HCT116 (cell line): ENCODE data around the gene CSH2. TPM values are rescaled to one million over a fixed set of nuclear protein-coding genes. Genes with fewer than 3 reads are reported as not detected.
"Not testable (repeated sequence)": the region's sequence is repeated elsewhere in the genome, so short reads cannot be mapped to it uniquely, and the experiment has no call there.

Source experiments
- ATAC-seq: fragments of 200-7000 bp; cut with Tn5 transposase; 2 replicates; pipeline ENCODE4 v1.9.1; 2020; ENCODE audit warnings: mild to moderate bottlenecking, moderate library complexity
- BruUV-seq: library from RNA; stranded (reverse); fragments of 400-500 nt; replicated peaks from 2 replicates; lab custom pipeline; 2021; lab: Mats Ljungman, UMichigan
- CTCF ChIA-PET: fragments of 300-600 bp; sonication (Branson Sonifier 250); formaldehyde crosslinking; loops from one replicate; lab custom pipeline; 2021; ENCODE audit warnings: antibody characterized with exemption; lab: Charles Lee
- POLR2A ChIA-PET: fragments of 300-600, 350-600 bp; sonication (Branson Sonifier 250); formaldehyde crosslinking; loops from one replicate; lab custom pipeline; 2021; ENCODE audit warnings: antibody characterized with exemption; lab: Charles Lee
- RAD21 ChIA-PET, 2 experiments: fragments of 300-600 bp; sonication (Branson Sonifier 250); formaldehyde crosslinking; loops; one replicate each; lab custom pipeline; 2023; ENCODE audit warnings: low total read pairs in 2 of 2; ENCODE audit not compliant: uncharacterized antibody in 2 of 2, unreplicated experiment in 2 of 2, low non-redundant PET in 1 of 2; lab: Charles Lee
- DNase-seq: peaks from one replicate; pipeline ENCODE4 v3.0.0-alpha.2; 2010; ENCODE audit warnings: low read depth, low spot score
- H2AFZ ChIP-seq: fragments of 200-600 bp; shearing (Covaris generic), sonication (generic); 2 replicates; pipeline ENCODE4 v1.6.1; 2017; ENCODE audit warnings: low read depth, mixed run types, mixed read lengths, antibody characterized with exemption, low read length; ENCODE audit not compliant: poor library complexity, severe bottlenecking
- H3K27ac ChIP-seq: 2 replicates; pipeline ENCODE4 v1.5.1; 2012; ENCODE audit warnings: low read depth, low read length
- H3K27me3 ChIP-seq: fragments of 200-600 bp; sonication (generic); 2 replicates; pipeline ENCODE4 v1.6.1; 2016; ENCODE audit warnings: mixed run types, low read length, mixed read lengths; ENCODE audit not compliant: insufficient read depth
- H3K36me3 ChIP-seq, 2 experiments: fragments of 200-500 bp in 1 of 2; fragments of 200-600 bp in 1 of 2; sonication (Bioruptor generic) in 1 of 2; sonication (generic) in 1 of 2; 2 replicates each; pipeline versions ENCODE4 v1.5.1 to v1.6.1; 2014 to 2016; ENCODE audit warnings: low read length in 2 of 2, inconsistent platforms in 1 of 2, mixed read lengths in 1 of 2, mixed run types in 1 of 2; ENCODE audit not compliant: insufficient read depth in 2 of 2, control insufficient read depth in 1 of 2
- H3K4me1 ChIP-seq, 2 experiments: fragments of 200-600 bp in 1 of 2; sonication (generic) in 1 of 2; 2 replicates each; pipeline versions ENCODE4 v1.5.1 to v1.6.1; 2012 to 2017; ENCODE audit warnings: low read length in 2 of 2, inconsistent platforms in 1 of 2, mild to moderate bottlenecking in 1 of 2, mixed read lengths in 1 of 2, mixed run types in 1 of 2, moderate library complexity in 1 of 2; ENCODE audit not compliant: insufficient read depth in 2 of 2, control insufficient read depth in 1 of 2
- H3K4me2 ChIP-seq: fragments of 200-600 bp; sonication (generic); 2 replicates; pipeline ENCODE4 v1.6.1; 2017; ENCODE audit warnings: mixed run types, low read length, mixed read lengths
- H3K4me3 ChIP-seq, 2 experiments: fragments of 200-600 bp in 1 of 2; sonication (generic) in 1 of 2; replicated peaks in 1 of 2; 2 replicates each; pipeline ENCODE4 v1.5.1; 2011 to 2016; ENCODE audit warnings: low read length in 2 of 2, control low read depth in 1 of 2, low read depth in 1 of 2, mild to moderate bottlenecking in 1 of 2, mixed read lengths in 1 of 2, mixed run types in 1 of 2
- H3K79me2 ChIP-seq: fragments of 200-600 bp; sonication (generic); 2 replicates; pipeline ENCODE4 v1.6.1; 2017; ENCODE audit warnings: mild to moderate bottlenecking, mixed run types, low read length, moderate library complexity, mixed read lengths; ENCODE audit not compliant: insufficient read depth
- H3K9ac ChIP-seq: fragments of 200-600 bp; sonication (generic); 2 replicates; pipeline ENCODE4 v1.6.1; 2016; ENCODE audit warnings: low read length, mixed read lengths
- H3K9me2 ChIP-seq: fragments of 200-600 bp; sonication (generic), shearing (Covaris generic); 2 replicates; pipeline ENCODE4 v1.6.1; 2017; ENCODE audit warnings: mixed run types, mild to moderate bottlenecking, moderate library complexity; ENCODE audit not compliant: insufficient read depth
- H3K9me3 ChIP-seq, 2 experiments: fragments of 200-500 bp in 1 of 2; fragments of 200-600 bp in 1 of 2; sonication (Bioruptor generic) in 1 of 2; sonication (generic) in 1 of 2; 2 replicates each; pipeline ENCODE4 v1.6.1; 2014 to 2017; ENCODE audit warnings: low read length in 2 of 2, mixed read lengths in 2 of 2, inconsistent platforms in 1 of 2, low read depth in 1 of 2, mild to moderate bottlenecking in 1 of 2, mixed run types in 1 of 2, moderate library complexity in 1 of 2; ENCODE audit not compliant: control insufficient read depth in 1 of 2, insufficient read depth in 1 of 2
- H4K20me1 ChIP-seq: fragments of 200-600 bp; sonication (generic), shearing (Covaris generic); 2 replicates; pipeline ENCODE4 v1.6.1; 2017; ENCODE audit warnings: mixed run types, mild to moderate bottlenecking, moderate library complexity; ENCODE audit not compliant: insufficient read depth
- SRF ChIP-seq: IDR thresholded peaks from 2 replicates; pipeline ENCODE4 v1.6.1; 2012; ENCODE audit warnings: low read depth
- intact Hi-C: fragments of 100-400 bp; cut with micrococcal nuclease; formaldehyde crosslinking; loops from 2 replicates; pipeline ENCODE4 v1.10.0; 2022
- total RNA-seq: library from RNA; stranded (reverse); gene quantifications from one replicate; pipeline ENCODE4 v1.2.1, GENCODE V29; 2021; ENCODE audit not compliant: unreplicated experiment
- TF ChIP-seq, protein P1 (sequence below), 3 experiments: fragments of 200-600 bp in 1 of 3; sonication (generic) in 1 of 3; IDR thresholded peaks in 2 of 3; conservative IDR thresholded peaks in 1 of 3; 2 replicates each; pipeline ENCODE4 v1.5.1; 2012 to 2017; ENCODE audit warnings: low read depth in 2 of 3, low read length in 2 of 3, antibody characterized with exemption in 1 of 3, borderline replicate concordance in 1 of 3, control low read depth in 1 of 3, mild to moderate bottlenecking in 1 of 3, mixed read lengths in 1 of 3, mixed run types in 1 of 3, moderate library complexity in 1 of 3; ENCODE audit not compliant: insufficient read depth in 1 of 3

The CSH2 gene
- total RNA-seq, 1 experiment from 2014 or later = not detected

DNA sequence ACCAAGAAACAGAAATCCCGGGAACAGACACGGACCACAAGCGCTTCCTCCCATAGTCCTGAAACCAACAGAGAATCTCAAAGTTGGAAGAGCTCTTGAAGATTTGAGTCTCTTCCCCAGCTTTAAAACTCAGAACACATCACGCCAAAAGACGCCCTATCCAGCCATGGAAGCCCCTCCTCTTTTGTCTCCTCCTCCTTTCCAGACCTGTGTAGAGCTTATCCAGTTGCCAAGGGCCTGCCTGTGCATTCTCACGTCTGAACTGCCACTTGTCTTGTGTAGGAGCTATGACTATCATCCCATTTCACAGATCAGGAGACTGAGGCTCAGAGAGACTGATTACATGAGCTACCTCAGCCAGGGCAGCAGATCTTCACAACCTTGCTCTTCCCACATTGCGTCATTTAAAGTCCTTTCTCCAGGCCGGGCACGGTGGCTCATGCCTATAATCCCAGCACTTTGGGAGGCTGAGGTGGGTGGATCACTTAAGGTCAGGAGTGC lies 9.2 kb upstream of the CSH2 start:
- H3K79me2 ChIP-seq, H3K4me2 ChIP-seq, DNase-seq, intact Hi-C loops, H3K9me2 ChIP-seq, H3K4me1 ChIP-seq, H3K9ac ChIP-seq, H4K20me1 ChIP-seq, BruUV-seq, H3K4me3 ChIP-seq, H3K36me3 ChIP-seq, H3K9me3 ChIP-seq, H3K27ac ChIP-seq, RAD21 ChIA-PET, H3K27me3 ChIP-seq: not testable (repeated sequence)
- CTCF ChIA-PET = interaction anchor here (1.3 to 2.1 kb wide), 5 partner anchors 10 to 251 kb away, joined by 3 to 14 read pairs (median 5); no protein-coding TSS in a partner anchor
- peak overlapping the region; percentile 13 for H2AFZ ChIP-seq
- ATAC-seq = peak; percentile 69
- POLR2A ChIA-PET = interaction anchor here (0.8 kb wide), 1 partner anchor 263 kb away, joined by 3 read pairs; no protein-coding TSS in a partner anchor

- POLR2A ChIA-PET = interaction anchor here (0.8 kb wide), 1 partner anchor 263 kb away, joined by 3 read pairs; no protein-coding TSS in a partner anchor
- H4K20me1 ChIP-seq = no peaks in the 10 kb centered on the region
- peak within 1 kb of the TSS; percentile 55 for H3K4me2 ChIP-seq
- intact Hi-C loops = no loop called here
- peak within 1 kb of the TSS; percentile 92 for H2AFZ ChIP-seq
- no peak within 1 kb of the TSS for H3K4me3 ChIP-seq
- no peaks in the 10 kb centered on the region for H3K9me2 ChIP-seq
- TF ChIP-seq SRF = no peak
- TF ChIP-seq, protein P1, sequence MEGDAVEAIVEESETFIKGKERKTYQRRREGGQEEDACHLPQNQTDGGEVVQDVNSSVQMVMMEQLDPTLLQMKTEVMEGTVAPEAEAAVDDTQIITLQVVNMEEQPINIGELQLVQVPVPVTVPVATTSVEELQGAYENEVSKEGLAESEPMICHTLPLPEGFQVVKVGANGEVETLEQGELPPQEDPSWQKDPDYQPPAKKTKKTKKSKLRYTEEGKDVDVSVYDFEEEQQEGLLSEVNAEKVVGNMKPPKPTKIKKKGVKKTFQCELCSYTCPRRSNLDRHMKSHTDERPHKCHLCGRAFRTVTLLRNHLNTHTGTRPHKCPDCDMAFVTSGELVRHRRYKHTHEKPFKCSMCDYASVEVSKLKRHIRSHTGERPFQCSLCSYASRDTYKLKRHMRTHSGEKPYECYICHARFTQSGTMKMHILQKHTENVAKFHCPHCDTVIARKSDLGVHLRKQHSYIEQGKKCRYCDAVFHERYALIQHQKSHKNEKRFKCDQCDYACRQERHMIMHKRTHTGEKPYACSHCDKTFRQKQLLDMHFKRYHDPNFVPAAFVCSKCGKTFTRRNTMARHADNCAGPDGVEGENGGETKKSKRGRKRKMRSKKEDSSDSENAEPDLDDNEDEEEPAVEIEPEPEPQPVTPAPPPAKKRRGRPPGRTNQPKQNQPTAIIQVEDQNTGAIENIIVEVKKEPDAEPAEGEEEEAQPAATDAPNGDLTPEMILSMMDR (IDR thresholded peaks at IDR 0.05 in 2 of 3, conservative IDR thresholded peaks at IDR 0.05 in 1 of 3; ENCODE audit: borderline replicate concordance in 1 of 3, insufficient read depth in 1 of 3, low read depth in 2 of 3, low read length in 2 of 3) = peak; percentile 44 to 89 (median 76); a peak in 5 of 6 replicates
- TF ChIP-seq, all 23 proteins: peak for 1
- Histone ChIP-seq H3K27ac (no peak within 1 kb of the TSS), H3K4me1 (peaks cover 0 to 7% of the 10 kb centered on the region in 2 experiments; a peak in 3 of 4 replicates), H3K9ac (no peak within 1 kb of the TSS), H3K9me3 (no peaks in the 10 kb centered on the region), H3K27me3 (no peaks in the 10 kb centered on the region), H3K79me2 (no peaks in the 10 kb centered on the region), H3K36me3 (no peaks in the 10 kb centered on the region)
- RAD21 ChIA-PET = no interaction called here
- peak; percentile 97 for ATAC-seq
- CTCF ChIA-PET = interaction anchor here (1.2 to 2.1 kb wide), 8 partner anchors 11 to 252 kb away, joined by 4 to 14 read pairs (median 6); no protein-coding TSS in a partner anchor
- no TSS peak for BruUV-seq
- DNase-seq = peak; percentile 56
Observed at GRCh38 chr17:63881935-63882601, 8.6 kb upstream of the CSH2 start, which contains the start of gene GH2. Gene GH2 (minus strand): TSS chr17:63881944. CDS start chr17:63881801, 143 bp downstream.
